GM21528 (cell line): ENCODE results near the gene CDH18.

Experiments used
- ATAC-seq: cut with Tn5 transposase; IDR thresholded peaks from one replicate; pipeline ENCODE4 v1.9.1; 2021; ENCODE audit warnings: mild to moderate bottlenecking, moderate library complexity; ENCODE audit not compliant: unreplicated experiment, low FRiP score

CDH18 gene

DNA sequence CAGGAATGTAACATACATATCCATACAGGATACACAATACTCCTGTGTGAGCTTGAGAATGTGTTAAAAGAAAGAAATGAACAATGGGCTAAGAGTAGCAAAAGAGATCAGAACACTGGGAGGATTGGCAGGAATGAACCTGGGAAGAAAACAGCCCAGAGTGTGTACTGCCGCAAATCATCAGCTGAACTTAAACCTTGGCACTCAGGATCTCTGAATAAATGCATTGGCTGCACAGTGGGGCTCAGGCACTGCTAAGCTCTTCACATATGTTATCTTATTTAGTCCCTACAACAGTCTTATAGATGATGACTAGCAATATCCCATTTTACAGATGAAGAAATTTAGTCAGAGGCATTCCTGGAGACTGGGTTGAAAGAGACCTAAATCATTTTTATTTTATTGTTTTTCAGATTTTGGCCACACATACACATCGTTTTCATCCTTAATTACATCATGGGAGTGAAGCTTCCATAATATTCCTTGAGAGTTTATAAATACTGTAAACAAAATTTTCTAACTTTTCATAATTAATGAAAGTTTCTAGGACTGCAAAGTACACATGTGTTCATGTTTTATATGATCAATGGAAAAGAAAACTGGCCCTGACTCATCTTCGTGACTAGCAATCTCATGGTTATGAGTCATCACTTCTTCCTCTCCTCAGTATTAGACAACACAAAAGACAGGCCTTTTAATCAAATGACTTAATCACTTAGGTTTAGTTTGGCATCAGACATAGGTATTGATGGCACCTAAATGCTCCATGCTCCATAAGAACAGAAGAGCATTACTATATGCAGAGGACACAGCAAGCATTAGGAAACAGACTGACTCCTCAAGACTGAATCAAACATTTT, 59.2 kb downstream of the CDH18 start:
- no peak for ATAC-seq

DNA sequence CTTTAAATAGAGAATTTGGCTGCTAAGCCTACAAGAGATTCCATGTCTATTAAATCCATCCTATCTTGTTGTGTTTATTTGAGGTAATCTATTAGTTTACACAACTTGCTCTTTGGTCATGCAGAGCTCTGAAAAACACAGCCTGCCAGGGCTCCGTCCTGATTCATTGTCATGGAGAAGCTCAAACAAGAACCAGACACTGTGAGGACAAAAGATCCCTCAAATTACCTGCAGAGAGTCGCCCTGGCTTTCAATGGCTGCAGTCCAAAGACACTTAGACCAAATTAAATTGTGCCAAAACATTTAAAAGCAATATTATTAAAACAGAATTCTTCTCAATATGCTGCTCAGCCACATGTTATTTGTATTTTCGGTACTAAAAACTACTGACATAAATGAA, 60.1 kb downstream of the CDH18 start:
- no peak for ATAC-seq

DNA sequence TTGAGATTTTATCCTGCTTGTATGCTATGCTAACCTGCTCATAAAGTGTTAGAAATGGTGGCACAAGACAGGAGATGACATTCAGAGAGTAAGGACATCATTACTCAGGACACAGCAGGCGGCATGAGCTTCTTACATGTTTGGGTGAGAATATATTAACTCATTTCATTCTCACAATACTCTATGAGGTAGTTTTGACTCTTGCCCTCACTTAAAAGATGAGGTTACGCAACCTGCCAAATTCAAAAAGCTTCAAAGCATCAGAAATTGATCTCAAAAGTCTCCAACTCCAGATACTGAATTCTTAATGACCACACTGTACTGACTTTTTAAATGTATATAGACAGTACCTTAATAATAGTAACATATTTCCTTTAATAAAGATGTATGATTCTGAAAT, 60.8 kb downstream of the CDH18 start:
- no peak for ATAC-seq

DNA sequence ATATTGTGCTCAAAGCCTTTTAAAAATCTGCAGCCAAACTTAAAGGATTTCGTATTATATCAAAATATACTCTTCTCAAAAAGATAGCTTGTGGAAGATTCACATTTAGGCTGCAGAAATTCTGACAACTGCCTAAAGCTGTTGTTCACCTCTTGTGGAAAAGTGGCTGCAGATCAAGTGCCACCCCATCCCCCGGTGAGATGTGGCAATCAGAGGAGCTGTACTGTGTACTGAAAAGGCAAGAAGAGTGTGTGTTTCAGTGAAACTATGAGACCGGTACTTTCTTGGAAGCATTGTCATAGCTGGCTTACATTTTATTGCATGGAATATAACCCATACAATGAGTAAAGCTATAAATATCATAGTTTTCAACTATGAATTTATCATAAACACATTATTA, 64.3 kb downstream of the CDH18 start:
- ATAC-seq, result no peak

DNA sequence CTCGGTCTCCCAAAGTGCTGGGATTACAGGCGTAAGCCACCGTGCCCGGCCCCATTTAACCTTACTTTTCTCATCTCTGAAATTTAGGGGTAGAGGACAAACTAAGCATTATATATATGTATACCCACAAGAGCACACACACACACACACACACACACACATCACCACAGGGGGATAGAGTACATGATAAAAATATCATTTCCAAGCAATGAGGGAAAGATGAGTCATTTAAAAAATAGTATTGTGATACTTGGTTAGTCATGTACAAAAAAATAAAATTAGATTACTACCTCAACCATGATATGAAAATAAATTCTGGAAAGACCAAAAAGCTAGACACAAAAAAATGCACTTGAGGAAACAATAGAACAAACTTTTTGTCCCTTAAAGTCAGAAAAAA, 67.2 kb downstream of the CDH18 start:
- no peak for ATAC-seq

DNA sequence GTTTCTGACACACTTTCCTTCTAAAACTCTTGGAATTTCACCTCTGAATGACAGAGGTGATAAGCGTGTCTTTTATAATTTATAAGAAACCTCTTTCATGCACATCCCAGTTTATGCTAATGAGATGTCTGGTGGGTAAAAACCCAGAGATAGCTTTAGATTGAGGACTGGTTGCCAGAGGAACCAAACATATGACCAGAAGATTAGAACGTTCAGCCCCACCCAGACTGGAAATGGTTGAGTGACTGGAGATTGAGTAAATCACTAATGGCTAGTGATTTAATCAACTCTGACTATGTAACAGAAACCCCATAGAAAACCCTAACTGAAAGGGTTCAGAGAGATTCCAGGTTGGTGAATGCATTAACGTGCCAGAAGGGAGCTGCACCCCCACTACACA, 69.2 kb downstream of the CDH18 start:
- ATAC-seq, result no peak

DNA sequence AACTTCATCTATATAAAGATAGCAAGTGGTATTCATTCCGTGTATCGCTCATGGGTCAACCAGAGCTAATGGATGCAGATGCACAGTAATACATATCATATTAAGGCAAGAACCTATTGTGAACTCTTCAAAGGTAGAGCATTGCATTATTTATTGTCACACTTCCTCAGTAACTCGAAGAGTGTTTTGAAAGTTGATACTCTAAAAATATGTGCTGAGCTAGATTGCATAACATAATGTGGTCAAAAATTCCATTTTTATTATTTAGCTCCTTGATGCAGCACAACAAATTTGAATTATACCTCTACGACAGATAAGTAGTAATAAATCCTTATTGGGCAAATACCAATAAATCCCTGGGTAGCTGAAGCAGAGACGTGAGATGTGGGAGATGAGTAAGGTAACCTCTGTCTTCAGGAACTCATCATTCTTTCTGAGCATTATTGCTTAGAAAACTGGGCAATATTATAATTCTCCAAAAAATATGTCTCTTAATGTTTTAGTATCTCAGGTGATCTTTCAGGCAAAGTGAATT, 70.3 kb downstream of the CDH18 start:
- ATAC-seq, result no peak

DNA sequence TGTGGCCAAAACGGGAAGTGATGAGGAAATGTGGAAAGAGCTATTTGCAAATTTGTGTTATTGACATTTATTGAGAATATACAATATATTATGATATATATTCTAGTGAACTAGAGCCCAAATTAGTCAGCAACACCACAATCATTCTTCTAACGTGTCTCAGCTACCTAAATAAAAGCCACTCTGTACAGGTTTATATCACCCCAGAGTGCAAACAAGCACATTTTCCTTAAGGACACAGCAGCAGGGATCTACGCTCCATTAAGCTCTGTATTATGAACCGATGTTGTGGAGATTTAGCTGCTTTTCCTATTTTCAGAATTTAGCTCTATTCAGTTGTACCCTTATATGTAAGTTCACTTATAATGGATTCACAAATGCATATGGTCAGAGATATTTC, 77.9 kb downstream of the CDH18 start:
- no peak for ATAC-seq

DNA sequence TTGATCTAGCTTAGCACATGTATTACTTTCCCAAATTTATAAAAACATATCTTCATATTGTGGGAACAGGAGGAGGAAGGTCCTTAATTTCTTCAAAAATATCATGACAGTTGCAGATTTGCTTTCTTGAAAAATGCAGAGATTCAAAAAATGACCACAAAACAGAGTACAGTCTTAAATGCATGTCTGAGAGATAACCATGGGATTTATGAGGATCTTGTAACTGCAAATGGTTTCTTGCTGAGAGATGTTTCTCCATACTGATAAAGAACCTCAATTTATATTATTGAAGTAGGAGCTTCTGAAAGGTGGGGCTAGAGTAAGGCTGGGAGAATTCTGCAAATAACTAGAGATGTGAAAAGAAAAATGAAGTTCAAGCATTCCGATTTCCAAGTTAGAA, 83.2 kb downstream of the CDH18 start:
- ATAC-seq, result no peak

DNA sequence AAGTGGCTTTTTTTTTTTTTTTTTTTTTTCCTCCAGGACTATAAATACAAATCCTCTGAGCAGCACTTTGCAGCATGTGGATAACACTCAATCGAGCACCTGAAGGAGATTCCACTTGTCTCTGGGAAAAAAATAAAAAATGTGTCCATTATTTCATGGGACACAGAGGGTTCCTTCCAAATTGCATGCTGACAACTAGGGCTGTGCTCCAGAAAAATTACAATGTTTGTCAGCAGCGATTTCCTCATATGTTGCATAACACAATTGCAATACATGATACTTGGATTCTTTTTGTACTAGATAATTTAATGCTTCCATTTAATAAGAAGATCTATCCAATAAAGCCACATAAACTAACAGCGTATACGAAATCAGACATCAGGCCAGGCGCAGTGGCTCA, 84.4 kb downstream of the CDH18 start:
- no peak for ATAC-seq

DNA sequence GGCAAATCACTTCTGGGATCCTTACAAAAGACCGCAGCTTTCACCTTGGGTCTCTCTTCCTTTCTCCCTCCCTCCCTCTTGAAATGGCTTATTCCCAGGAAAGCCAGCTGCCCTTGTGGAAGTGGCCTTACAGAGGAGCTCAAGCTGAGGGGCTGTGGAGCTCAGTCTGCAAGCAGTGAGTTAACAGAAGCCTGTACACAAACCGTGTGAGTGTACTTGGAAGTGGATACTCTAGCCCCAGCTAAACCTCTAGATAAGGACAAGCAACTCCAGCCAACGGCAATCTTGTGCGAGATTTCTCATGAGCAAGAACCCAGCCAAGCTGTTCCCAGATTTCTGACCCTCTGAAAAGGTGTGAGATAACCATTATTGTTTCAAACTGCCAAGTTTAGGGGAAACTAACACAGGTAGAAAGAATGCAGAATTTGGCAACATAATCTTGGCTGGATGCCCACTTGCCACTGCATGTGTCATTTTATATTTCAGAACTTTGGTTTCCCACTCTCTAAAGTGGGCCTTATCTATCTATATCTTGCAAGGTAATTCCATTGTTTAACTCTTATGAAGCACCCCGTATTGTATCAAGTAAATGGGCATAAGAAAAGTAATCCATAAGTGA, 85.6 kb downstream of the CDH18 start:
- ATAC-seq, result no peak

DNA sequence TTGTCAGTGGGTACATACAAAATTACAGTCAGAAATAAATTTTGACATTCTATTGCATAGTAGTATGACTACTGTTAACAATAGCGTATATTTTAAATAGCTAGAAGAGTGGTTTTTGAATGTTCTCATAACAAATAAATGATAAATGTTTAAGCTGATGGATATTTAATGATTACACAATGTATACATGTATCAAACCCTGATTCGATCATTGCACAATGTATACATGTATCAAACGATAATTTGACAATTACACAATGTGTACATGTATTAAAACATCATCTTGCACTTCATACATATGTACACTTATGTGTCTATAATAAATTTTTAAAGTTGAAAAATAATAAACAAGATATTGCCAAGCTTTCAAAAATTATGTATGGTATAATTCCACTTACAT, 87.7 kb downstream of the CDH18 start:
- ATAC-seq, result no peak

DNA sequence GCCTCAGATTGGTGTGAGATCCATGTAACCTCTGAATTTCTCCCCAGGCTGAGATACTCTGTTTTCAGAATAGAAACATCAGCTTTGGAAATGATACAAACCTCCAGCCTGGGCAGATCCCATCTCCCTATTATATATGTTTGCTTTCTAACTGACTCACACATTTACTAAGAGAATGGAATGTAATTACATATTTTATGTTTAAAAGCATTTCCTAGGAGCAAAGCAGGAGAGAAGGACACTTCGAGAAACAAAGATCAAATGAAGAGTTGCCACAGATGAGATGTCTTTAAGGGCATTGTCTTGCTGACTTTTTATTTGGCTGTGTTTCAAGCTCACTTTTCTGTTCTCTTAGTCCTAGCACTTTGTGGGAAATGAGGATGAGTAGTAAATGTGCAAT, 96.3 kb downstream of the CDH18 start:
- no peak for ATAC-seq

DNA sequence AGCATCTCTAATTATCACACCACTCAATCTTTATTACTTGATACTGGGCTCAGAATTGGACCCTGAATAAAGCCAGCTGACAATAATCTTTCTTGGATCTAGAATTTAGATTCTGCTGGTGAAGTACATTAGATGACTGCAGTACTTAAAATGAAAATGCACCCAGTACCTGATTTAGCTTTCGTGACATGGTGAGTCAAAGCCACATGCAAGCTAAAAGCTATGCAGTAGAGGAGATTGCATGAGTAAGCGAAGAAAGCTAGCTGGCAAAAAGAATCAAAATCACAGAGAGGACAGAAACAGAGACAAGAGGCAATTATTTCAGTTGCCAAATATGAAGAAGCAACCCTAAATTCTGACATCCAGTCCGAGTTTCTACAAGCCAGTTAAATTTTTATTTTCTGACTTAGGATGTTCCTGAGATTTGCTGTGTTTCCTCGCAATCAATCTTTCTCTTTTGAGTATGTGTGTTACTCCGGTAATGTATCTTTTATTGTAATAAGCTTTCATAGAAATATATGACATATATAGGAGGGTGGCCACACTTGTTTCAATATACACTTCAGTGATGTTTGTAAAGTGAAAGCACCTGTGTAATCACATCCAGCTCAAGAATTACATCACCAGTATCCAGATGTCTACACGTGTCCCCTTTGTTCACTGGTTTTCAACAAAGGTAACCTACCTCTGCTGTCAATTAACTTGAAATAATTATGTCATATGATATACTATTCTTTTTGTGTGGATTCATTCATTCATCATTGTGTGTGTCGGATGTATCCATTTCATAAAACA, 101.7 kb downstream of the CDH18 start:
- no peak for ATAC-seq

DNA sequence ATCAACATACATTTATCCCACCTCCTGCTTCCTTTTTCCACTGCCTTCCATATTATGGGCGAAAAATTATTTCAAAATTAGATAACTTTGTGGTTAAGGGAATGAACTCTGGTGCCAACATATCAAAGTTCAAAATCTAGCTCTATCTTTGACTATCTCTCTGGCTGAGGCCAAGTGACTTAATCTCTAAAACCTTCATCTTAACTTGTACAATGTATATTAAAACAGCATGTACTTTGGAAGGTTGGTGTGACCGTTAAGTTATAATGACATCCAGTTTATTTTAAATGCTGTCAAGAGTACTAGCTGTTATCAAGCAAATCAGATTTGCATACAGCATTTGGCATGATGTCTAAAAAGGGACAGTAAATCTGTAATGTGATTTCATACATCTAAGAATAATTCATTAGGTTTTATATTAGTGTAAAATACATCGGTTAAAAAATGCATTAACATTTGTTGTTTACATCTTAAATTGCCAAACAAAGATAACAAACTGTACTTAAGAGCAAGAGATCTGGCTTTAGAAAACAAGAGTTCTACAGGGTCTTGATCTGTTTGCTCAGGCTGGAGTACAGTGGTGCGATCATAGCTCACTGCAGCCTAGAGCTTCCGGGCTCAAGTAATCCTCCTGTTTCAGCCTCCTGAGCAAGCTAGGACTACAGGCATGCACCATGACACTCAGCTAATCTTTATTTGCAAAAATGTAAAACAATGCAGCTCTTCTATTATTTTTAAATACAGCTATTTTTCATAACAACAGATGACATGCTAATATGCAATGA, 102.8 kb downstream of the CDH18 start:
- ATAC-seq, result no peak

DNA sequence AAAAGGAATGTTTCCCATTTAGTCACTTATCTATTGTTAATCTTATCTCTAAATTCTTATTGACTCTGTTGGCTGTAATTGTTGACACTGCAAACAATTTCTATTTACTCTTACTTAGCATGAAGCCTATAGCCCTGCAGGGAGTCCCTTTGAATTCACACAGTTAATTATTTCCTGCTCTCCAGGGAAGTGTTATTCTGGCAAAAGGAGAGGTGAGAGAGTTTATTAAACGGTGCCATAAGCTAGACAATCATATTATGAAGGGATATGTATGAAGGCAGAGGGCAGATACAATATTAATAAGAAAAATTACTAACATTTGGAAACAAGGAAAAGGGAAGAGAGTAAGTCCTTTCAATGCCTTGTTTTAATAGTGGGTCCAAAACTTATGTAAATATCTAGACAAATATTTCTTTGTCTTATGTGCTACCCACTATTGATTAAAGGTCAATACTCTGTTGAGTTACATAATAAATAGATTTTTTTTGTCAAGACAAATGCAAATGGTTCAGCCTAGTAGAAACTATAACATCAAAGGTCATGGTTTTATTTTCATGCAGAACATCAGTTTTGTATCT, 107.1 kb downstream of the CDH18 start:
- no peak for ATAC-seq

DNA sequence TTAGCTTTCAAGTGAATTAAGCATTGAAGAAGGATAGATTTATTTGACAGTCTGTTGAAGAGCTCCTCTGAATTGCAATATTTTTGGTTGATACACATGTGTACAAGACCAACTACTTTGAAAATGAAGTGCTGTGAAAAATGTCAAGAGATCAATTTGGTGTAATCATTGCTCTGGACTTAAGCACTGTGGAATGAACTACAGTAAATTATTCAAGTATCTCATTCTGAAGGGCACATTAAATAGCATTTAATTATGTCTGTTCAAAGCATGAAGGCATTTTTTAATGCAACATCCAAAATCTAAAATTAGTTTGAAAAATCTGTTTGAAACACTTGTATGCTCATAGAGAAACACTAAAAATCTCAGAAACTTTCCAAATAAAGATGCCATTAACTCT, 107.5 kb downstream of the CDH18 start:
- ATAC-seq, result no peak

DNA sequence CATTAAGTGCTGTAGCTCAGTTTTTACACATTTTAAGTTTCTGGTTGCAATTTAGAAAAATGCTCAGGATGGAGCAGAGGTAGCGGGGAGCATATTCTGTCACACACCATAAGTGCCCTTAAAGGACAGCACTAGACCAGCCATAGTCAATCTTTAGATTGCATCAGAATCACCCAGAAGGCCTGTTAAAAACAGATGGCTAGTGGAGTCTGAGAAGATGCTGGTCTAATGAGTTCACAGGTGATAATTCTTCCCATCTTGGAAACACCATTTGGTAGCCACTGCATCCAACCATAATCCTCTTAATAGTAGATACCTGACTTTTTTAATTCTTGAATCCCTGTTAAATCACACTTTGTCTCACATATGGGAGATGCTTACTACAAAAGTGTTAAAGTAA, 113.2 kb downstream of the CDH18 start:
- no peak for ATAC-seq

DNA sequence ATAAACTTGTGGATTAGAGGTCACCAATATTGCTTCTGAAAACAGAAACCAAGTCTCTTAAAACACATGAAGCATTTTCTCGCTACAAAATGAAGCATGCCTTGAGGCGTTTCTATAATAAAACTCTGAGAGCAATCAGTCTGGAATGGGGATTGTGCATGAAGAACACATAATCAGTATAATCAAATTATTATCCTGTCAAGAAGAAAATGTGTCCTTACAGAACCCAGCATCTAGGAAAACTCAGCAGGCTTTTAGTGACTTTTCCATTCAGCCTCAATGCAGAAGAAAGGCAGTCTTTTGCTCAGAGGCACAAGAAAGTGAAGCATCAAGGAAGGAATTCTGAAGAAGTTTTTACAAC, 121.9 kb downstream of the CDH18 start:
- no peak for ATAC-seq
